OCI-LY3 (cell line): ENCODE measurements around the gene MYCBP2.

ENCODE experiments used
- H2AFZ ChIP-seq: fragments of 200-600, 300-600 bp; shearing (Covaris generic); 2 replicates; pipeline ENCODE4 v1.6.0; 2014; ENCODE audit warnings: antibody characterized with exemption, low read depth, low read length
- H3K27ac ChIP-seq: fragments of 200-600, 300-600 bp; sonication (generic); 2 replicates; pipeline ENCODE4 v1.5.1; 2014; ENCODE audit warnings: mild to moderate bottlenecking, low read length, moderate library complexity, mixed read lengths
- H3K27me3 ChIP-seq: fragments of 200-600, 300-600 bp; sonication (generic); 2 replicates; pipeline ENCODE4 v1.6.1; 2014; ENCODE audit warnings: low read depth, low read length, mixed read lengths
- H3K36me3 ChIP-seq: fragments of 200-600, 300-600 bp; sonication (generic); replicated peaks from 2 replicates; pipeline ENCODE3; 2014; ENCODE audit warnings: low read depth, low read length, mixed read lengths
- H3K4me1 ChIP-seq: fragments of 300-600, 200-600 bp; sonication (generic); 2 replicates; pipeline ENCODE4 v1.6.1; 2014; ENCODE audit warnings: low read length, mixed read lengths
- H3K4me2 ChIP-seq: fragments of 200-600, 300-600 bp; sonication (generic); 2 replicates; pipeline ENCODE4 v1.6.1; 2014; ENCODE audit warnings: low read length, mixed read lengths
- H3K4me3 ChIP-seq: fragments of 300-600, 200-600 bp; sonication (generic); 2 replicates; pipeline ENCODE4 v1.5.1; 2014; ENCODE audit warnings: antibody characterized with exemption, mild to moderate bottlenecking, low read length, moderate library complexity
- H3K79me2 ChIP-seq: fragments of 300-600, 200-600 bp; shearing (Covaris generic); 2 replicates; pipeline ENCODE4 v1.6.1; 2014; ENCODE audit warnings: mild to moderate bottlenecking, low read length, mixed read lengths
- H3K9ac ChIP-seq: fragments of 300-600, 200-600 bp; shearing (Covaris generic); 2 replicates; pipeline ENCODE4 v1.6.0; 2014; ENCODE audit warnings: mild to moderate bottlenecking, low read length, moderate library complexity
- H3K9me3 ChIP-seq: fragments of 200-600, 300-600 bp; shearing (Covaris generic); 2 replicates; pipeline ENCODE4 v1.6.1; 2014; ENCODE audit warnings: low read length, mixed read lengths; ENCODE audit not compliant: insufficient read depth
- H4K20me1 ChIP-seq: fragments of 200-600, 300-600 bp; sonication (generic); 2 replicates; pipeline ENCODE4 v1.6.1; 2016; ENCODE audit warnings: low read length, mixed read lengths; ENCODE audit not compliant: insufficient read depth
- EZH2phosphoT487 ChIP-seq: fragments of 200-600 bp; shearing (Covaris generic); IDR thresholded peaks from 2 replicates; pipeline ENCODE4 v1.6.1; 2018; ENCODE audit warnings: antibody characterized with exemption, mixed run types, low read depth
- TF ChIP-seq, protein P1 (sequence below): fragments of 200-600, 300-600 bp; sonication (generic); IDR thresholded peaks from 2 replicates; pipeline ENCODE4 v1.5.1; 2014; ENCODE audit warnings: antibody characterized with exemption, low read length, low read depth

MYCBP2 gene

DNA sequence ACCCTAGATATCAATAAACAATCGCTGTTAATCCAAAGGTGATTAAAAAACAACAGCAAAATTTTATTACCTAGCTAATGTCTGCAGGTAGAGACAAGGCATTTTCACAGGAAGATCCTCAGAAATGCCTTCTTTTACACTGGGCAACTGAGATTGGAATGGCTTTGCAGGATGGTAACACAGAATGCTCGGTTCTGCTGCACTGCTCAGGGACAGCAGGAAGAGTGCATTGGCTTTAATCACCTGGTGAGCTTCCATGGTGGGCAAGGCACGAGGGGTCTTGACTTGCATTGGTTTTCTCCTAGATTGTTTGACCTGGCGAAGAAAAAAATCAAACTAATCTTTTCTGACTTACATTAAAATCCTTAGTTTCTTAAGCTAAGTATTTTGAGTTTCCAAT is 231.6 kb downstream of the MYCBP2 start:
- H3K27me3 ChIP-seq, result no peaks in the 10 kb centered on the region
- no peak overlapping the region for H2AFZ ChIP-seq
- no peaks in the 10 kb centered on the region for H3K4me1 ChIP-seq
- peaks cover 49% of the 10 kb centered on the region for H3K36me3 ChIP-seq
- H4K20me1 ChIP-seq, result no peaks in the 10 kb centered on the region
- H3K4me3 ChIP-seq, result no peak overlapping the region
- H3K9ac ChIP-seq, result no peak overlapping the region
- no peak for TF ChIP-seq EZH2phosphoT487
- TF ChIP-seq, protein P1, sequence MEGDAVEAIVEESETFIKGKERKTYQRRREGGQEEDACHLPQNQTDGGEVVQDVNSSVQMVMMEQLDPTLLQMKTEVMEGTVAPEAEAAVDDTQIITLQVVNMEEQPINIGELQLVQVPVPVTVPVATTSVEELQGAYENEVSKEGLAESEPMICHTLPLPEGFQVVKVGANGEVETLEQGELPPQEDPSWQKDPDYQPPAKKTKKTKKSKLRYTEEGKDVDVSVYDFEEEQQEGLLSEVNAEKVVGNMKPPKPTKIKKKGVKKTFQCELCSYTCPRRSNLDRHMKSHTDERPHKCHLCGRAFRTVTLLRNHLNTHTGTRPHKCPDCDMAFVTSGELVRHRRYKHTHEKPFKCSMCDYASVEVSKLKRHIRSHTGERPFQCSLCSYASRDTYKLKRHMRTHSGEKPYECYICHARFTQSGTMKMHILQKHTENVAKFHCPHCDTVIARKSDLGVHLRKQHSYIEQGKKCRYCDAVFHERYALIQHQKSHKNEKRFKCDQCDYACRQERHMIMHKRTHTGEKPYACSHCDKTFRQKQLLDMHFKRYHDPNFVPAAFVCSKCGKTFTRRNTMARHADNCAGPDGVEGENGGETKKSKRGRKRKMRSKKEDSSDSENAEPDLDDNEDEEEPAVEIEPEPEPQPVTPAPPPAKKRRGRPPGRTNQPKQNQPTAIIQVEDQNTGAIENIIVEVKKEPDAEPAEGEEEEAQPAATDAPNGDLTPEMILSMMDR, result no peak
- no peak overlapping the region for H3K27ac ChIP-seq
- no peaks in the 10 kb centered on the region for H3K79me2 ChIP-seq
- no peaks in the 10 kb centered on the region for H3K9me3 ChIP-seq
- H3K4me2 ChIP-seq, result no peak overlapping the region

DNA sequence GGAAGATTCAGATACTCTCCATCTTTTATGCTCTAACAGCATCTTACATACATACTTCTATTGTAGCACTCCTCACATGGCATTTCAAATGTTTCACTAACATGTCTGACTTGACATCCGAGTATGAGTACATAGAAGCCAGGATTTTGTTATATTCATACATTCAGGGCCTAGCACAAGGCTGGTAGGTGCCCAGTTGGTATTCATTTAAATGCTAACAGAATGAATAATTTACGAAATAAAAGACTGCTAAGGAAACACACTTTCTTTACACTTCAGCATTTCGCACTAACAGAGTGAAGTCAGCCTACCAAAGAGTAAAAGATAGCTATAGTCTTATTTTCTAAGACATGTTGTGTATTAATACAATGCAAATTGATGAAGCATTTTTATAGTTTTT is 232.1 kb downstream of the MYCBP2 start:
- H3K27me3 ChIP-seq, result no peaks in the 10 kb centered on the region
- peaks cover 52% of the 10 kb centered on the region for H3K36me3 ChIP-seq
- H3K4me2 ChIP-seq, result no peak overlapping the region
- TF ChIP-seq, protein P1, result no peak
- no peak for TF ChIP-seq EZH2phosphoT487
- no peaks in the 10 kb centered on the region for H3K79me2 ChIP-seq
- no peak overlapping the region for H2AFZ ChIP-seq
- no peaks in the 10 kb centered on the region for H4K20me1 ChIP-seq
- H3K4me3 ChIP-seq, result no peak overlapping the region
- H3K4me1 ChIP-seq, result no peaks in the 10 kb centered on the region
- H3K9ac ChIP-seq, result no peak overlapping the region
- no peaks in the 10 kb centered on the region for H3K9me3 ChIP-seq
- no peak overlapping the region for H3K27ac ChIP-seq

DNA sequence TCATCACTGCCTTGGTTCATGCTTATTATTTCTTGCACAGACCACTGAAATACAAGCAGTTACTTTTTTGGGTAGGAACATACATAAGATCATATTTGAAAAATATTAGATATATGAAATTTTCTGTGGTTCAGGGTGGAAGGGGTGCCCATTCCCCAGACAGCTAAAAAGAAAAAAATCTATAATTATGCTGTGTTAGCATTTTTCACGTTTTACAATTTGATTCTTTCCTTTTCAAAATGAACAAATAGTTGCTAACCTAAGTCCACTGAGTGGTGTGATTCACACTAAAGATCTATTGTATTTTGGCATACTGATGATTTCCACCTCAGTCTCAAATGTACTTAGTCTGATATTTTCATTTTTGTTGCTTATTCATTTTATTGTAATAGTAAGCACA is 233.2 kb downstream of the MYCBP2 start:
- Histone ChIP-seq H3K9ac (no peak overlapping the region), H3K27me3 (no peaks in the 10 kb centered on the region), H3K4me3 (no peak overlapping the region), H3K36me3 (peaks cover 56% of the 10 kb centered on the region), H3K4me1 (no peaks in the 10 kb centered on the region), H4K20me1 (no peaks in the 10 kb centered on the region), H3K9me3 (no peaks in the 10 kb centered on the region), H3K79me2 (no peaks in the 10 kb centered on the region), H3K4me2 (no peak overlapping the region), H2AFZ (no peak overlapping the region), H3K27ac (no peak overlapping the region)
- TF ChIP-seq EZH2phosphoT487, result no peak
- TF ChIP-seq, protein P1, result no peak

DNA sequence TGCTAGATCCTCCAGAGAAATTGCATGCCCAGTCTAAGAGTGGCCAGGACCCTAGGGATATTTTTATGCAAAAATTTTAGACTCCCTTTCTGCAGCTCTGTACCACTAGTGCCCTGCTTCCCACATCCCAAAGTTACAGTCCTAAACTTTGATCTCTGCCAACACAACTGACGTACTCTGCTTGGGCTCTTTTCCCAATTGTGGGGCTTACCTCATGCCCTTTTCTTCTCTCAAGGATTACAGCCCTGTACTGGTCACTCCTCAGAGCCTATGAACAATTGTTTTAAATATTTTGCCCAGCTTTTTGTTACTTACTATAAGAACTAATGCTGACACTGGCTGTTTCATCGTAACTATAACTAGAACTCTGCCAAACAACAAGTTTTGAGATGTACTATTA is 242.1 kb downstream of the MYCBP2 start:
- H3K27ac ChIP-seq, result no peak overlapping the region
- no peak overlapping the region for H3K9ac ChIP-seq
- H3K27me3 ChIP-seq, result no peaks in the 10 kb centered on the region
- H3K4me1 ChIP-seq, result no peaks in the 10 kb centered on the region
- H2AFZ ChIP-seq, result no peak overlapping the region
- no peak for TF ChIP-seq EZH2phosphoT487
- TF ChIP-seq, protein P1, result no peak
- H3K4me3 ChIP-seq, result no peak overlapping the region
- H3K36me3 ChIP-seq, result peaks cover 70% of the 10 kb centered on the region
- no peak overlapping the region for H3K4me2 ChIP-seq
- no peaks in the 10 kb centered on the region for H3K79me2 ChIP-seq
- H3K9me3 ChIP-seq, result no peaks in the 10 kb centered on the region
- H4K20me1 ChIP-seq, result no peaks in the 10 kb centered on the region
